ENCODE results near the gene INPP5A. TPM values are rescaled to one million over a fixed set of nuclear protein-coding genes. Genes with fewer than 3 reads are reported as not detected.

The INPP5A gene
- total RNA-seq, 1 experiment from 2014 or later: 44.5 TPM

- Histone ChIP-seq H3K4me1 (no peaks in the 10 kb centered on the region), H3K36me3 (ENCODE audit: control insufficient read depth, insufficient read depth, low read length) (no peaks in the 10 kb centered on the region), H3K9me3 (no peaks in the 10 kb centered on the region), H3K27me3 (replicated peaks; ENCODE audit: control insufficient read depth, insufficient read depth, low read length) (no peaks in the 10 kb centered on the region), H3K4me3 (ENCODE audit: low read depth, low read length) (no peak overlapping the region)
- DNase-seq: no peak
- H3K4me3 Mint-ChIP-seq (ENCODE audit: unreplicated experiment): no peak overlapping the region
- intact Hi-C loops (cut with micrococcal nuclease; ENCODE audit: unreplicated experiment): no loop called here
- TF ChIP-seq CTCF (IDR thresholded peaks at IDR 0.05; ENCODE audit: insufficient read depth in 1 of 2, low read depth in 1 of 2, low read length in 1 of 2, severe bottlenecking in 1 of 2, unreplicated experiment in 1 of 2): no peak
- BruUV-seq (replicated peaks): no TSS peak
- CTCF ChIA-PET: no interaction called here
- H3K27me3 Mint-ChIP-seq (ENCODE audit: insufficient read depth, unreplicated experiment): no peaks in the 10 kb centered on the region
- no peaks in the 10 kb centered on the region for H3K9me3 Mint-ChIP-seq (ENCODE audit: unreplicated experiment)
- H3K36me3 Mint-ChIP-seq (ENCODE audit: insufficient read depth, unreplicated experiment): peaks cover 7% of the 10 kb centered on the region
- POLR2A ChIA-PET: no interaction called here
- no peak overlapping the region for H3K27ac Mint-ChIP-seq (ENCODE audit: unreplicated experiment)
- H3K4me1 Mint-ChIP-seq (ENCODE audit: low read depth, unreplicated experiment): no peaks in the 10 kb centered on the region
Measured at GRCh38 chr10:132712743-132713142, 175.2 kb downstream of the INPP5A start.

GRCh38 chr10:132713421-132714095, 176.0 kb downstream of the INPP5A start:
- TF ChIP-seq CTCF (IDR thresholded peaks at IDR 0.05; ENCODE audit: insufficient read depth in 1 of 2, low read depth in 1 of 2, low read length in 1 of 2, severe bottlenecking in 1 of 2, unreplicated experiment in 1 of 2): no peak
- no peaks in the 10 kb centered on the region for H3K27me3 ChIP-seq (replicated peaks; ENCODE audit: control insufficient read depth, insufficient read depth, low read length)
- H3K27ac Mint-ChIP-seq (ENCODE audit: unreplicated experiment): no peak overlapping the region
- H3K9me3 ChIP-seq: no peaks in the 10 kb centered on the region
- no peaks in the 10 kb centered on the region for H3K27me3 Mint-ChIP-seq (ENCODE audit: insufficient read depth, unreplicated experiment)
- H3K4me3 Mint-ChIP-seq (ENCODE audit: unreplicated experiment): no peak overlapping the region
- intact Hi-C loops (cut with micrococcal nuclease; ENCODE audit: unreplicated experiment): no loop called here
- H3K4me1 Mint-ChIP-seq (ENCODE audit: low read depth, unreplicated experiment): no peaks in the 10 kb centered on the region
- H3K4me1 ChIP-seq: no peaks in the 10 kb centered on the region
- BruUV-seq (replicated peaks): no TSS peak
- H3K4me3 ChIP-seq (ENCODE audit: low read depth, low read length): no peak overlapping the region
- peaks cover 7% of the 10 kb centered on the region for H3K36me3 Mint-ChIP-seq (ENCODE audit: insufficient read depth, unreplicated experiment)
- ChIA-PET POLR2A (no interaction called here), CTCF (no interaction called here)
- no peaks in the 10 kb centered on the region for H3K36me3 ChIP-seq (ENCODE audit: control insufficient read depth, insufficient read depth, low read length)
- DNase-seq: peak in 1 of 2 experiments; percentile 26
- H3K9me3 Mint-ChIP-seq (ENCODE audit: unreplicated experiment): no peaks in the 10 kb centered on the region

- CTCF ChIA-PET: no interaction called here
- H3K4me3 Mint-ChIP-seq (ENCODE audit: unreplicated experiment): no peak overlapping the region
- H3K9me3 ChIP-seq: no peaks in the 10 kb centered on the region
- no peak overlapping the region for H3K27ac Mint-ChIP-seq (ENCODE audit: unreplicated experiment)
- H3K4me3 ChIP-seq (ENCODE audit: low read depth, low read length): no peak overlapping the region
- no TSS peak for BruUV-seq (replicated peaks)
- no peaks in the 10 kb centered on the region for H3K27me3 Mint-ChIP-seq (ENCODE audit: insufficient read depth, unreplicated experiment)
- intact Hi-C loops (cut with micrococcal nuclease; ENCODE audit: unreplicated experiment): no loop called here
- H3K27me3 ChIP-seq (replicated peaks; ENCODE audit: control insufficient read depth, insufficient read depth, low read length): no peaks in the 10 kb centered on the region
- H3K4me1 Mint-ChIP-seq (ENCODE audit: low read depth, unreplicated experiment): no peaks in the 10 kb centered on the region
- H3K36me3 Mint-ChIP-seq (ENCODE audit: insufficient read depth, unreplicated experiment): peaks cover 7% of the 10 kb centered on the region
- H3K4me1 ChIP-seq: no peaks in the 10 kb centered on the region
- DNase-seq: peak; percentile 8 to 43
- no peaks in the 10 kb centered on the region for H3K36me3 ChIP-seq (ENCODE audit: control insufficient read depth, insufficient read depth, low read length)
- POLR2A ChIA-PET: no interaction called here
- no peak for TF ChIP-seq CTCF (IDR thresholded peaks at IDR 0.05; ENCODE audit: insufficient read depth in 1 of 2, low read depth in 1 of 2, low read length in 1 of 2, severe bottlenecking in 1 of 2, unreplicated experiment in 1 of 2)
- no peaks in the 10 kb centered on the region for H3K9me3 Mint-ChIP-seq (ENCODE audit: unreplicated experiment)
Measured at GRCh38 chr10:132714096-132714985, 176.8 kb downstream of the INPP5A start.
